Upper lobe of left lung (tissue), 6 donors: Measurements from ENCODE around the gene XKRX. TPM values are rescaled to one million over a fixed set of nuclear protein-coding genes. Genes with fewer than 3 reads are reported as not detected.

Source experiments
- ATAC-seq, 2 donors: fragments of 200-7000 bp; cut with Tn5 transposase; one replicate each; pipeline ENCODE4 v1.9.1; 2022; ENCODE audit warnings: mild to moderate bottlenecking in 2 of 2, moderate library complexity in 2 of 2; ENCODE audit not compliant: low FRiP score in 2 of 2
- DNase-seq, 2 donors: peaks; one replicate each; pipeline ENCODE4 v3.0.0-alpha.2; 2019 to 2020
- H3K27ac ChIP-seq, 4 donors: fragments of 200-600 bp; sonication (generic); one replicate each; pipeline ENCODE4 v1.5.1; 2016 to 2019
- H3K27me3 ChIP-seq, 4 donors: fragments of 200-600 bp; sonication (generic); one replicate each; pipeline ENCODE4 v1.5.1; 2017 to 2019
- H3K36me3 ChIP-seq, 4 donors: fragments of 200-600 bp; sonication (generic); one replicate each; pipeline ENCODE4 v1.5.1; 2016 to 2019
- H3K4me1 ChIP-seq, 4 donors: fragments of 200-600 bp; sonication (generic); one replicate each; pipeline ENCODE4 v1.5.1; 2018 to 2019
- H3K4me3 ChIP-seq, 4 donors: fragments of 200-600 bp; sonication (generic); one replicate each; pipeline ENCODE4 v1.5.1; 2017 to 2019; ENCODE audit warnings: mild to moderate bottlenecking in 2 of 4, moderate library complexity in 1 of 4
- H3K9me3 ChIP-seq, 4 donors: fragments of 200-600 bp; sonication (generic); one replicate each; pipeline ENCODE4 v1.5.1; 2018 to 2019
- CTCF ChIP-seq, 6 experiments: fragments of 450-650 bp in 4 of 6; fragments of 200-600 bp in 2 of 6; sonication (generic) in 2 of 6; IDR thresholded peaks; one replicate each; pipeline ENCODE4 v1.5.1; 2016 to 2019; ENCODE audit warnings: antibody characterized with exemption in 6 of 6
- EP300 ChIP-seq, 4 donors: sonication (generic); formaldehyde crosslinking; IDR thresholded peaks; one replicate each; pipeline ENCODE4 v1.5.1; 2017; ENCODE audit warnings: antibody characterized with exemption in 4 of 4, control low read depth in 2 of 4
- POLR2A ChIP-seq, 4 donors: fragments of 450-650 bp; IDR thresholded peaks; one replicate each; pipeline ENCODE4 v1.5.1; 2016 to 2017; ENCODE audit warnings: antibody characterized with exemption in 4 of 4, mild to moderate bottlenecking in 2 of 4
- POLR2AphosphoS5 ChIP-seq, 2 donors: sonication (generic); formaldehyde crosslinking; IDR thresholded peaks; one replicate each; pipeline ENCODE4 v1.5.1; 2017; ENCODE audit warnings: antibody characterized with exemption in 2 of 2
- WGBS, 2 donors: methylation state at CpG; one replicate each; pipeline ENCODE4 v1.1.5; 2017 to 2018; 5-methylcytosine and 5-hydroxymethylcytosine counted together
- total RNA-seq, 6 donors: library from RNA; depleted of rRNA in 4 of 6; stranded (reverse); fragments of >200 nt in 4 of 6; gene quantifications; one replicate each; pipeline versions ENCODE4 v1.1.0 to v1.2.1, GENCODE V29; 2016 to 2021
- donor health status: DM: no; HTN: no; CAD: no; lungs with moderate emphysema.
- donor health status: DM: no; HTN: yes; CAD: no; lungs with severe emphysema.

The XKRX gene
- total RNA-seq, 6 donors from 2014 or later, result 4.4 to 25.5 (median 10.1) TPM

GRCh38 chrX:100871594-100872560 is 56.8 kb downstream of the XKRX start:
- H3K4me3 ChIP-seq, result no peak overlapping the region
- no peak for DNase-seq
- 67 to 79% methylated on average over 9 of the region's 9 CpGs for WGBS, 2 donors
- H3K27me3 ChIP-seq, result no peaks in the 10 kb centered on the region
- no peaks in the 10 kb centered on the region for H3K36me3 ChIP-seq
- no peak for TF ChIP-seq POLR2A (IDR thresholded peaks at IDR 0.05)
- no peak for TF ChIP-seq EP300 (IDR thresholded peaks at IDR 0.05)
- TF ChIP-seq POLR2AphosphoS5 (IDR thresholded peaks at IDR 0.05), result no peak
- no peak for TF ChIP-seq CTCF (IDR thresholded peaks at IDR 0.05)
- ATAC-seq, result peak in 1 of 2 donors; percentile 26
- no peaks in the 10 kb centered on the region for H3K4me1 ChIP-seq
- H3K9me3 ChIP-seq, result no peaks in the 10 kb centered on the region
- no peak overlapping the region for H3K27ac ChIP-seq

- no peaks in the 10 kb centered on the region for H3K4me1 ChIP-seq
- TF ChIP-seq EP300 (IDR thresholded peaks at IDR 0.05) (no peak), POLR2AphosphoS5 (IDR thresholded peaks at IDR 0.05) (no peak), POLR2A (IDR thresholded peaks at IDR 0.05) (no peak), CTCF (IDR thresholded peaks at IDR 0.05) (no peak)
- H3K9me3 ChIP-seq, result no peaks in the 10 kb centered on the region
- H3K4me3 ChIP-seq, result no peak overlapping the region
- 57 to 58% methylated on average over 5 of the region's 5 CpGs for WGBS, 2 donors
- no peaks in the 10 kb centered on the region for H3K36me3 ChIP-seq
- no peak for ATAC-seq
- no peak overlapping the region for H3K27ac ChIP-seq
- H3K27me3 ChIP-seq, result no peaks in the 10 kb centered on the region
- no peak for DNase-seq
Observed at GRCh38 chrX:100870527-100870926, 58.2 kb downstream of the XKRX start.

GRCh38 chrX:100868273-100868672 is 60.4 kb downstream of the XKRX start:
- Histone ChIP-seq H3K4me3 (no peak overlapping the region), H3K9me3 (no peaks in the 10 kb centered on the region), H3K36me3 (no peaks in the 10 kb centered on the region), H3K27me3 (no peaks in the 10 kb centered on the region), H3K27ac (no peak overlapping the region), H3K4me1 (no peaks in the 10 kb centered on the region)
- ATAC-seq (no peak), DNase-seq (no peak)
- TF ChIP-seq CTCF (IDR thresholded peaks at IDR 0.05) (no peak), POLR2AphosphoS5 (IDR thresholded peaks at IDR 0.05) (no peak), EP300 (IDR thresholded peaks at IDR 0.05) (no peak), POLR2A (IDR thresholded peaks at IDR 0.05) (no peak)
- WGBS, 2 donors, result 66 to 88% methylated on average over 2 of the region's 2 CpGs

- Histone ChIP-seq H3K9me3 (no peaks in the 10 kb centered on the region), H3K36me3 (no peaks in the 10 kb centered on the region), H3K4me3 (no peak overlapping the region), H3K27me3 (no peaks in the 10 kb centered on the region), H3K27ac (no peak overlapping the region), H3K4me1 (no peaks in the 10 kb centered on the region)
- DNase-seq (no peak), ATAC-seq (no peak)
- WGBS, 2 donors, result 67 to 73% methylated on average over 2 of the region's 2 CpGs
- no peak for TF ChIP-seq CTCF (IDR thresholded peaks at IDR 0.05)
- no peak for TF ChIP-seq EP300 (IDR thresholded peaks at IDR 0.05)
- TF ChIP-seq POLR2A (IDR thresholded peaks at IDR 0.05), result no peak
- TF ChIP-seq POLR2AphosphoS5 (IDR thresholded peaks at IDR 0.05), result no peak
Observed at GRCh38 chrX:100864657-100865391, 63.9 kb downstream of the XKRX start.

Other genes starting within 250 kb of the XKRX start
- 10 to 100 TPM in 5 of 6 donors, 1 to 10 TPM in 1; 7.4 to 26.2 (median 15.9) TPM for gene SYTL4, start 196.8 kb downstream of the XKRX start, total RNA-seq
- gene CSTF2, start 108.5 kb downstream of the XKRX start, total RNA-seq, result 10 to 100 TPM; 11.2 to 17.0 (median 14.2) TPM
- gene NOX1, start 54.6 kb downstream of the XKRX start, total RNA-seq, result not detected
- gene ARL13A, start 40.8 kb upstream of the XKRX start, total RNA-seq, result not detected
- 10 to 100 TPM; 11.4 to 32.5 (median 19.9) TPM for gene TRMT2B, start 123.2 kb upstream of the XKRX start, total RNA-seq
- 1 to 10 TPM in 2 of 6 donors, under 1 TPM in 2, not detected in 2; 0.46 to 1.3 (median 1.0) TPM for gene TMEM35A, start 150.0 kb upstream of the XKRX start, total RNA-seq
- gene CENPI, start 169.3 kb upstream of the XKRX start, total RNA-seq, result 1 to 10 TPM in 2 of 6 donors, under 1 TPM in 4; 0.67 to 4.2 (median 0.98) TPM